Measurements from ENCODE around the gene STIL.

The STIL gene

DNA sequence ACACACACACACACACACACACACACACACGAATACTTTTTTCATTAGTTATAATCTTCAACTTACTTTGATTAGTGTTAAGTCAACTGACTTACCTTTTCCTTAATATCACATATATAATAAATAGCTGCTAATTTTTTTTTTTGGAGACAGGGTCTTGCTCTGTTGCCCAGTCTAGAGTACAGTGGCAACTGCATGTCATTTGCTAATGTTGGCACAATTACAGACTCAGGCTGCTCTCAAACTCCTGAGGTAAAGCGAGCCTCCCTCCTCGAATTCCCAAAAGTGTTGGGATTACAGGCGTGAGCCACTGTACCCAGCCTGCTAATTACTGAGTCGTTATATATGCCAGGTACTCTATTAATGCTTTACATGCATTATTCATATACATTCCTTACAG lies 61.2 kb downstream of the STIL start:
- H3K4me3 ChIP-seq (ENCODE audit: control insufficient read depth, low read depth, low read length): no peak overlapping the region
- TF ChIP-seq, protein P1, sequence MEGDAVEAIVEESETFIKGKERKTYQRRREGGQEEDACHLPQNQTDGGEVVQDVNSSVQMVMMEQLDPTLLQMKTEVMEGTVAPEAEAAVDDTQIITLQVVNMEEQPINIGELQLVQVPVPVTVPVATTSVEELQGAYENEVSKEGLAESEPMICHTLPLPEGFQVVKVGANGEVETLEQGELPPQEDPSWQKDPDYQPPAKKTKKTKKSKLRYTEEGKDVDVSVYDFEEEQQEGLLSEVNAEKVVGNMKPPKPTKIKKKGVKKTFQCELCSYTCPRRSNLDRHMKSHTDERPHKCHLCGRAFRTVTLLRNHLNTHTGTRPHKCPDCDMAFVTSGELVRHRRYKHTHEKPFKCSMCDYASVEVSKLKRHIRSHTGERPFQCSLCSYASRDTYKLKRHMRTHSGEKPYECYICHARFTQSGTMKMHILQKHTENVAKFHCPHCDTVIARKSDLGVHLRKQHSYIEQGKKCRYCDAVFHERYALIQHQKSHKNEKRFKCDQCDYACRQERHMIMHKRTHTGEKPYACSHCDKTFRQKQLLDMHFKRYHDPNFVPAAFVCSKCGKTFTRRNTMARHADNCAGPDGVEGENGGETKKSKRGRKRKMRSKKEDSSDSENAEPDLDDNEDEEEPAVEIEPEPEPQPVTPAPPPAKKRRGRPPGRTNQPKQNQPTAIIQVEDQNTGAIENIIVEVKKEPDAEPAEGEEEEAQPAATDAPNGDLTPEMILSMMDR (IDR thresholded peaks at IDR 0.05; ENCODE audit: control insufficient read depth, insufficient read depth, low read depth, low read length, missing control alignments): no peak
- DNase-seq (ENCODE audit: low read depth): no peak

DNA sequence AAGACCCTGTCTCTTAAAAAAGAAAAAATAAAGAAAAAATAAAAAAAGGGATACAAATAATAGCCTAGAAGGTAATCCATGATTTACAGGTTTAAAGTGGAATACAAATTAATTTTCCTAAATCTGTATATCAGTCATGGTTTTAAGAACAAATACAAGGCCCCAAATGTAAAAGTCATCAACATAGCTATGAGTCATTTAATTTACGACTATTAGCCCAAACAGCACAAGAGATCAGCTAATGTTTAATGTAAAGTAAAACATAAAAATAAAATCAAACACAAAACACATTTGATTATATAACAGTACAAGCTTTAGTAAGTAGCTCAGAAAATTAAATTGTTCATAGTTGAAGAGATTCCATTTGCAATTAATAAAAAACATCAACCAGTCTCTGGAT lies 61.6 kb downstream of the STIL start:
- no peak overlapping the region for H3K4me3 ChIP-seq (ENCODE audit: control insufficient read depth, low read depth, low read length)
- TF ChIP-seq, protein P1 (IDR thresholded peaks at IDR 0.05; ENCODE audit: control insufficient read depth, insufficient read depth, low read depth, low read length, missing control alignments): no peak
- no peak for DNase-seq (ENCODE audit: low read depth)

DNA sequence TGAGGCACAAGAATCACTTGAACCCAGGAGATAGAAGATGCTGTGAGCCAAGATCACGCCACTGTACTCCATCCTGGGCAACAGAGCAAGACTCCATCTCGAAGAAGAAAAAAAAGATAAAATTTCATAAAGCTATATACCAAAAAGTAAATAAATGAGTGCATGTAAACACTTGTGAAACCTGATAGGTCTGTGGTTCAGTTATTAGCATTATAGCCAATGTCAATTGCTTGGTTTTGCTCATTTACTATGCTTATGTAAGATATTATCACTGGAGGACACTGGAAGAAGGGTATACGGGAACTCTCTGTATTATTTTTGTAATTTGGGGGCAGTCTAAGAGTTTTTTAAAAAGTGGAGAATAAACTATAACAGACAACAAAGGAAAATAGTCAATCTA lies 64.2 kb downstream of the STIL start:
- no peak overlapping the region for H3K4me3 ChIP-seq (ENCODE audit: control insufficient read depth, low read depth, low read length)
- DNase-seq (ENCODE audit: low read depth): no peak
- TF ChIP-seq, protein P1 (IDR thresholded peaks at IDR 0.05; ENCODE audit: control insufficient read depth, insufficient read depth, low read depth, low read length, missing control alignments): no peak

DNA sequence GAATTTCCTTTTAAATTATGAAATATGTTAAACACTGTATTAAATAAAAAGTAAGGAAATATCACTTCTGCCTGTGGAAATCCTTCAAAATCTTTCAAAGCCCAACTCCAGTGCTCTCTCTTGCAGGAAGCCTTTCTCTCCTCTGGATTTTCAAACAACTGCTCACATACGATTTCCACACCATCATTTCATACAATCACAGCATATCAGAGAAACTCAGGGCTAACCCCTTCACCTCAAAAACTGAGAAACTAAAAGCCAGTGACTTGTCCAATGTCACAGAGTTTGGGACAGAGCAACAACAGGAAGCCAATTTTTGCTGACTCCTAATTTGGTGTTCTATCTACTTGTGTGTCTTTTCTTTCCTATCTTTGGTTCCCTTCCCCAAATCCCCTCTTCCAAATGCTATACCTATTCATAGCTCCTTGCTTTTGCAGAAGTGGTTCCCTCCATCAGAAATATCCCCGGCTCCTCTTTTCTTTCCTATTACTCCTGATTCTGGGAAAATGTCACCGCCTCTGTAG lies 69.5 kb downstream of the STIL start:
- H3K4me3 ChIP-seq (ENCODE audit: control insufficient read depth, low read depth, low read length): no peak overlapping the region
- DNase-seq (ENCODE audit: low read depth): no peak
- TF ChIP-seq, protein P1 (IDR thresholded peaks at IDR 0.05; ENCODE audit: control insufficient read depth, insufficient read depth, low read depth, low read length, missing control alignments): no peak

DNA sequence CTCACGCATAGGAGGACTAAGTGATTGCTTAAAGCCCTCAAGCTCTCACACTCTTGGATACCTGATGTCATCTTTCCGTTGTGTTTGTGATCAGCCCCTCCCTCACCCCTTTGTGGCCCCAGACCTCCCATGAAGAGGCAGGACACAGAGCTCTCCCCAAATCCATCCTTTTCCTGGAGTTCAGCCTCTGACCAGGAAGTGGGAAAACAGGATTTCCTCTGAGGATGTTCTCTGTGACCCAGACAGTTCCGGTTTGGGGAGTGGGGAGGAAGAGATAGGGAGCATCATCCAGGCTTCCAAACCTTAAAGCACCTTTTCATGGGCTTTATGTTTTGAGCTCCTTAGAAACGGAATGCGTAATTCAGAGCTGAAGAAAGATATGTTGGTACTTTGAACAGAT lies 70.0 kb downstream of the STIL start:
- H3K4me3 ChIP-seq (ENCODE audit: control insufficient read depth, low read depth, low read length): no peak overlapping the region
- no peak for DNase-seq (ENCODE audit: low read depth)
- TF ChIP-seq, protein P1 (IDR thresholded peaks at IDR 0.05; ENCODE audit: control insufficient read depth, insufficient read depth, low read depth, low read length, missing control alignments): no peak

DNA sequence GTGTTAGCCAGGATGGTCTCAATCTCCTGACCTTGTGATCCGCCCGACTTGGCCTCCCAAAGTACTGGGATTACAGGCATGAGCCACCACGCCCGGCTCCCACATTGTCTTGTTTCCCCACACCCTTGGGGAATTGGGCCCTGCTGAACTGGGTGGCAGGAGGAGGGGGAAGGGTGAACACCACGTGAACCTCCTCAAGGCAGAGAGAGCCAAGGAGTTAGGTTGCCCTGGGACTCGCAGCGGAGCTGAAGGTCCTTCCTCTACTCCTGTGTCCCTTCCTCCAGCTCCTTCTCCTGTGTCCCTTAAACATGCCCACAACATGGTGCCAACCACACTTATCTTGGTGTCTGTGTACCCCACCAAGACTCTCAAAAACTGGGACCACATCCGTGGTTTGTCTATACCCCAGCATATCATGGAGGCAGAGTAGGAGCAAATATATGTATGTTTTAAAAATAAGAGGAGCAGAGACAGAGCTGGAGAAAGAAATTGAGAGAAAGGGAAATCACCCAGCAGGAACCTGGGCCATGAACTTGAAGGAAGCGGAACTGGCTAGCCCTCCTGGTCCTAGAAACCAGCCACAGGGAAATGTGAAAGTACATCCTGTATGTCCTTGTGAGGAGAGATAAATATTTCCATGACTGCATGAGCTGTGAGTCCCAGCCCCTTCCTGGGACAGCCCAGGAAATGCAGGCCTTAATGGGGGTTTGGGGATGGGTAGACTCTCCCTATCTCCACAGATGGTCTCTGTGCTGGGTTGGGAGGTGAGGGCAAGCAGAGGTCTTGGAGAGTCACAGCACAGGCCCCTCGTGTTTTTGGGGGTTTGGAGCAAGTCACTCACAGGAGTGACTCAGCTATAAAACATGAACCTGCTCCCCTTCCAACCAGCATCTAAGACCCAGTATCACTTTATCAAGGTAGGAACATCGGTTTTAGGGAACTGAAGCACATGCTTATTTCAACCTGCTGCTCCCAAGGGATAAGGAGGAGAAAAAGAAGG lies 72.5 kb downstream of the STIL start:
- TF ChIP-seq, protein P1 (IDR thresholded peaks at IDR 0.05; ENCODE audit: control insufficient read depth, insufficient read depth, low read depth, low read length, missing control alignments): no peak
- H3K4me3 ChIP-seq (ENCODE audit: control insufficient read depth, low read depth, low read length): no peak overlapping the region
- DNase-seq (ENCODE audit: low read depth): no peak

Measured in AG09309 (cell line).